NT2/D1 (cell line): ENCODE data around the gene NSMCE1.

ENCODE experiments used
- SUZ12 ChIP-seq: IDR thresholded peaks from 2 replicates; pipeline ENCODE4 v1.6.1; 2011; ENCODE audit not compliant: insufficient read length, insufficient read depth; ENCODE audit errors: extremely low read depth
- ZNF274 ChIP-seq: IDR thresholded peaks from 2 replicates; pipeline ENCODE4 v1.6.1; 2011; ENCODE audit warnings: mild to moderate bottlenecking, low read depth, low read length

GRCh38 chr16:27248036-27248435 lies 20.5 kb downstream of the NSMCE1 start:
- TF ChIP-seq SUZ12 (no peak), ZNF274 (no peak)
